GM19468 (cell line): ENCODE results near the gene PLAU.
"Not testable (repeated sequence)": the region's sequence is repeated elsewhere in the genome, so short reads cannot be mapped to it uniquely, and the experiment has no call there.

Experiments used
- ATAC-seq: cut with Tn5 transposase; IDR thresholded peaks from one replicate; pipeline ENCODE4 v1.9.1; 2021; ENCODE audit warnings: mild to moderate bottlenecking, moderate library complexity, moderate number of reproducible peaks; ENCODE audit not compliant: unreplicated experiment; ENCODE audit errors: extremely low read depth

Gene PLAU

DNA sequence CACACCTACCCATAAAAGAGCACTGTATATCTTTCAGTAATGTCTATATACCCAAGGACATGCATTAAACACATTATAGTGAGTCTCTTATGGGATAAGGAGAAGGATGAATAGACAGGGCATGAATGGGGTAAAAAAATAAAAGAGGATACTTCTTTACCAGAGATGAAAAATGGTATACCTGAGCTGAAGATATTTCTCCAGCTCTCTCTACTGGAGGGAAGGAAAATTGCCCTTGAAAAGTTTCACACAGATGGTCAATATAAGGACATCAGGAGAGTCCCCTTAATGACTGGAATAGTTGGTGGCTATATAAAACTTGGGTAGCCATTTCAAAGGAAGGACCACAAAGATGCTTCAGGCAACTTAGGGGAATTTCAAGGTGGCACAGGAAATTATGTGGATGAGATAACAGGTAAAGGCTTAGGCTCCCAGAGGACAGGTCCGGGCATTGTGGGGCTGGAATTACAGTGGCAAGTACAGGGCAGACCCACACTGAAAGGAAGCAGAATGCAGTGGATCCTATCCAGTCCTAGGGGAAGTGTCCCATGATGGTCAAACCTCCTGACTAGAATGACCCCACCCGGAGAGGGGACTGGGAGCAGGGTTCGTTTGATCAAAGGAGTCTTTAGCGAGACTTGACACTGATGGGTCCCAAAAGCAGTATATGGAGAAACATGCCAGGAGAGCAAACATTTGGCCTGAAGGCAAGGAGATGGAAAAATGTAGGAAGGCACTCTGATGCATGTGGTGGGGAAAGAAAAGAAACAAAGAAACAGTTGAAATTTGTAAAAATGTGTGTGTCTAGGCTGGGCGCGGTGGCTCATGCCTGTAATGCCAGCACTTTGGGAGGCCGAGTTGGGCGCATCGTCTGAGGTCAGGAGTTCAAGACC lies 35.6 kb downstream of the PLAU start:
- no peak for ATAC-seq

DNA sequence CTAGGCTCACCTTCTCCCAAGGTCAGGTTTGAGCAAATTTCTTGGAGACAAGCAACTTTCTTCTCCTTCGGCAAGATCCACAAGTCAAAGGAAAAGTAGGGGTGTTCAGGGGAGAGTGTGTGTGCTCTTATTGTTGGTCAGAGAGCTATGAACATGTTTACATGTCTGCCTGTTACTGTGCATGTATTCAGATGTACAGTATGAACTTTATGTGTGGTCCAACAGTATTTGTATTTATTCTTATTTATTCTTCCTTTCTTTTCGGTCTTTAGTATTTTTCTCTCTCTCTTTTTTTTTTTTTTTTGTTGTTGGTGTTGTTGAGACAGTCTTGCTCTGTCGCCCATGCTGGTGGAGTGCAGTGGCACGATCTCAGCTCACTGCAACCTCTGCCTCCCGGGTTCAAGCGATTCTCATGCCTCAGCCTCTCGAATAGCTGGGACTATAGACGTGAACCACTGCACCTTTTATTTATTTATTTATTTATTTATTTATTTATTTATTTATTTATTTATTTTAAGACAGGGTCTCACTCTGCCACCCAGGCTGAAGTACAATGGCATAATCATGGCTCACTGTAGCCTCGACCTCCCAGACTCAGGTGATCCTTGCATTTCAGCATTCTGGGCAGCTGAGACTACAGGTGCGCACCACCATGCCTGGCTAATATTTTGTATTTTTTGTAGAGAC lies 38.2 kb downstream of the PLAU start:
- ATAC-seq: no peak

DNA sequence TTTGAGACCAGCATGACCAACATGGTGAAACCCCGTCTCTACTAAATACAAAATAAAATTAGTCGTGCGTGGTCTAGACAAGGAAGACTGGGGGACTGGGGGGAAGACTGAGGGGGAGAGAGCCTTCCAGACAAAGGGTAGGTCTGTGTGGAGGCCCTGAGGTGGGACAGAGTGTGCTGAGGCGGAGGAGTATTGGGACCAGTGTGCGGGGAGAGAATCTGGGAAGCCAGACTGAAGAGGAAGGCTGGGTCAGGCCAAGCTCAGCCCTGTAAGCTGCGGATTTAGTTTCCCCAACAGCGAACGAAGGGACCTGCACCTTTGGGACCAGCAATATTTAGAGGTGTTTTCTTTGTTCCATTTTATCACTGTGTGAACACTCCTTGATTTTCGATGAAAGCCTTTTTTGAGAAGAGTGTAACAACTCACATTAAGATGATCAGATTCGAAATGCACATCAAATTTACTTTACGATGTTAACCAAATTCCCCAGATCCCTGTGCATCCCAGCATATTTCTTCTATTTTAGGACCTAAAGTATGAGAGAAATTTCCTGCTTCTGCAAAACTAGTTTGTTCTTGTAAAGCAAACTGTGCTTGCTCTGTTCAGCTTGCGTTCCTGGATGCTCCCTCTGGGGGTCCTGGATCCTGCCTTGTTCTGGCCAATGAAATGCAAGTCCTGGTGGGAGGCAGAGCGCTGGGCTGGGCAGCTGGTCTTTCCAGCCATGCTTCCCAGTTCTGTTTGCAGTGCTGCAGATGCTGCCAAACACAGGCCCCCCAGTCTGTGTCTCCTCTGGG lies 39.4 kb downstream of the PLAU start:
- no peak for ATAC-seq

DNA sequence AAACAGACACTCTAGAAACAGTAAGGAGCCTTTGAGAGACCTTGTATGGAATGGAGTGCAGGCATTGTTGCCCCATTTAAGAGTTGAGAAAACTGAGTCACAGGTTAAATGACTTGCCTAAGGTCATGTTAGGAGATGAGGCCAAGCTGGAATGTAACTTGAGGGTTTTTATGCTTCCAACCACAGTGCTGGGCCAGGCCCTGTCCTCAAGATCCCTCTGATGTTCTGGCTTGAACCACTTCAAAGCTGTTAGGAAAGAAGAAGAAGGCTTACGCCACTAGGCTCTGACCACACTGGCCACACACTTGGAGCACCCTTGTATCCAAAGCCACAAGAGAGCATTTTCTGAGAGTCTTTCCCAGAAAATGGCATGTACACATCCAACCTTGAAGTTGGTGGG lies 42.7 kb downstream of the PLAU start:
- no peak for ATAC-seq

DNA sequence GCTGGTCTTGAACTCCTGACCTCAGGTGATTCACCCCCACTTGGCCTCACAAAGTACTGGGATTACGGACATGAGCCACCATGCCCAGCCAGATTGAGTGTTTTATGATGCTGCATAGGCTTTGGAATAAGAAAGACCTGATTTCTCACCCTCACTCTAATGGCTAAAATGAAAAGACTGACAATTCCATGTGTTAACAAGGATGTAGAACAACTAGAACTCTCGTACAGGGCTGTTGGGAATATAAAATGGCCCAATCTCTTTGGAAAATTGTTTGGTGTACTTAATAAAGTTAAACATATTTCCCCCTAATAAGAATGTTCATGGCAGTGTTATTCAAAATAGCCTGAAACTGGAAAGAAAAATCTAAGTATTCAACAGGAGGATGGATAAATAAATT lies 43.8 kb downstream of the PLAU start:
- ATAC-seq: no peak

DNA sequence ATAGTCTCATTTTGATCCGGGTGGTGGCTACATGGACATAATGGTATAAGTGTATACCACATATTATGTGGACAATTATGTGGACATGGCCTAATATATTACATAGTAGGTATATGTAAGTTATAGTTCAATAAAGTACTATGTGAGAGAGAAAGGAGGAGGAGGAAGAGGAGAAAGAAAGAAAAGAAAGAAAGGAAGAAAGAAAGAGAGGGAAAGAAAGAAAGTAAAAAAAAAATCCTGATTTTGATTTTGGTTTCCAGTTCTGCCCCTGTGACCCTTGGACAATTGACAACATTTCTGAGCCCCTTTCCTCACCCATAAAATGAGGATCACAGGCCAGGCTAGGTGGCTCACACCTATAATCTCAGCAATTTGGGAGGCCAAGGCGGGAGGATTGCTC lies 44.8 kb downstream of the PLAU start:
- no peak for ATAC-seq

DNA sequence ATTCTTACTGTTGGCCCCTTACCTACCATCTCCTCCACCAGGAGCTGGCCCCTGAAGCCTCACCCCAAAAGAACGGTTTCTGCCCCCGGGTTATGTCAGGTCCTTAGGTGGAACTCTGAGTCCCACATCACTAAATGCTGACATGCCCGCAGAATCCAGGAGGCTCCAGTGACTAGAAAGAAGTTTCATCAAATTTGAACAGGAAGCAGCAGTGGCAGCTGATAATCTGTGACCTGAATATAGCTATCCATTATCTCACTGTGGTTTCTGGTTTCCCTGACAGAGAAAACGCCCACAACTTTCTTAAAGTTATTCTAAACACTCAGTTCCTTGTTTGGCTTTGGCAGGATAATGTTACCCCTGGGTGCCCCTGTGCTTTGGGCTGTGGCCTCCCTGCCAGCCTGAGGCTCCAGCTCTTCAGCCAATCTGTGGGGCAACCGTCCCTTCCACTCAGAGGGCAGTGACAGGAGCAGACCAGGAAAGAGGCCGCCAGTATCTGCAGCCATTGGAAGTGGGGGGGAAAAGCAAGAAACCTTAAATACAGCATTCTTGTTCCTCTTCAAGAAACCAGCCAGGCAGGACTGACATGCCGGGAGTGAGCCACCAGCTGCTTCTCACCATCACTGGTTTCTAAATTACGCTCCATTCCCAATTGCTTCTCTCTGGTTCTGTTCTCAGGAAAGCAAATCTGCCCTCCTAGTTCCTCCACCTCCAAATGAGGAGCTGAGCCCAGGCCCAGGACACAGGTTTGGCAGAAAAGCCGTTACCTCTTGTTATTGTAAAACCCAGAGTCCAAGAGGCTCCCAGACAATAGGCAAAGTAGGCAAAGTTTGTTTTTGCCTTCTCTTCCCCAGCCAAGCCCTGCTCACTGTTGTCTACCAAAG lies 45.8 kb downstream of the PLAU start:
- peak; percentile 27 for ATAC-seq

DNA sequence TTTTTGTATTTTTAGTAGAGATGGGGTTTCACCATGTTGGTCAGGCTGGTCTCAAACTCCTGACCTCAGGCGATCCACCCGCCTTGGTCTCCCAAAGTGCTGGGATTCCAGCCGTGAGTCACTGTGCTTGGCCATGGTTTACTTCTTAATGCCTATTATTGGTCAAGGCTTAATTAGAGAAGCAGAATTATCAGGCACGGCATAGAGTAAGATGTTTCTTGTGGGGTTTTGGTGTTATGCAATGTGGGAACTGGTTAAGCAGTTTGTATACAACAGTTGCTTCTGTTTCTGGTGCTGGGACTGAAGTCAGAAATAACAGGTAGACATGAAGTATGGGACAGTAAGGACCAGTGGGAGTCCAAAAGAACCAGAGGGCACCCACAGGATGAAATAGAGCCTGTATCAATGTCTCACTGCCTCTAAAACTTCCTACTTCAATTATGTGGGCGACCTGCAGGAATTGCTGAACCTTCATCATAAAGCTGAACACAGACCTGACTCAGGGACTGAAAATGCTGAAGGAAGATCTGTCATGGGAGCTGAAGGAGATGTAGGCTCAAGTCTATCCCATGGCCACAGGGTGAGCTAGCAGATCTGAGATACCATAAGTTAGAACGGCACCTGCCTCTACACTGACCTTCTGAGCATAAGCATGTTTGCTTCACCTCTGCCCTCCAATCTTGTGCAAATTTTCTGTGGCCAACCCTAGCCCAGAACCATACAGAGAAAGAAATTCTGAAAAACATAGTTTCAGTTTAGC lies 48.7 kb downstream of the PLAU start:
- no peak for ATAC-seq

DNA sequence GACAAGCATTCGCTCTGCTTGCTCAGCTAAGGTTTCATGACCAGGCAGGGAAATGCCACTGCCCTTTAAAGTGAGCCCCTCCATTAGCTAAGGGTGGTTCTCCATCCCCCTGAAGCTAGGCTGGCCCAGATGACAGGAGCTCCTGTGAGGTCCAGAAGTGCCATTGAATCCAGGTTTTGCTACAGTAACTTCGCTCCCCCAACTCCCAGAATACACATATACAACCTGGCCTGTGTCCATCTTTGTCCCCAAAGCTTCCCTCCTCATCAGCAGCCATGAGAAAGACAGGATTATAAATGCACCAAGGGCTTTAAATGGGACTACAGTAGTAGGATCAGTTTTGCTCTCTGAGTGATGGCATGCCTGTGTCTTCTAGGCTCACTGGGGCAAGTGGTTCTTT lies 51.5 kb downstream of the PLAU start:
- ATAC-seq: no peak

DNA sequence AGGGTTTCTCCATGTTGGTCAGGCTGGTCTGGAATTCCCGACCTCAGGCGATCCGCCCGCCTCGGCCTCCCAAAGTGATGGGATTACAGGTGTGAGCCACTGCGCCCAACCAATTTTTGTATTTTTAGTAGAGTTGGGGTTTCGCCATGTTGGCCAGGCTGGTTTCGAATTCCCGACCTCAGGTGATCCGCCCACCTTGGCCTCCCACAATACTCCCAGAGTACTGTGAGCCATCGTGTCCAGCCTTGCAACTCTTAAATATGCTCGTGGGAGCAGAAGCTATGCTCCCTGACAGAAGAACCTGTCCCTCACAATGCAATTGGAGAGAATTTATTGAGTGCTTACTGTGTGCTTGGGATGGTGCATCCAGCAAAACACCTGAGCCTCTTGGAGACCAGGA lies 52.6 kb downstream of the PLAU start:
- ATAC-seq: not testable (repeated sequence)

DNA sequence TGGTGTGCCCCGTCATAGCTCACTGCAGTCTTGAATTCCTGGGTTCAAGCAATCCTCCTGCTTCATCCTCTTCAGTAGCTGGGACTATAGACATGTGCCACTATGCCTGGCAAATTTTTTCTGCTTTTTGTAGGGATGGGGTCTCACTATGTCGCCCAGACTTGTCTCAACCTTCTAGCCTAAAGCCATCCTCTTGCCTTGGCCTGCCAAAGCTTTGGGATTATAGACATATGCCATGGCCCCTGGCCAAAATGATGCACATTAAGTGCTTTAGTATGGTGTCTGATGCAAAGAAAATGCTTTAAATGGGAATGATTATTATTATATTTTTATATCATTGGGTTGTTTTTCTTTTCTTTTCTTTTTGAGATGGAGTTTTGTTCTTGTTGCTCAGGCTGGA lies 53.8 kb downstream of the PLAU start:
- ATAC-seq: no peak

DNA sequence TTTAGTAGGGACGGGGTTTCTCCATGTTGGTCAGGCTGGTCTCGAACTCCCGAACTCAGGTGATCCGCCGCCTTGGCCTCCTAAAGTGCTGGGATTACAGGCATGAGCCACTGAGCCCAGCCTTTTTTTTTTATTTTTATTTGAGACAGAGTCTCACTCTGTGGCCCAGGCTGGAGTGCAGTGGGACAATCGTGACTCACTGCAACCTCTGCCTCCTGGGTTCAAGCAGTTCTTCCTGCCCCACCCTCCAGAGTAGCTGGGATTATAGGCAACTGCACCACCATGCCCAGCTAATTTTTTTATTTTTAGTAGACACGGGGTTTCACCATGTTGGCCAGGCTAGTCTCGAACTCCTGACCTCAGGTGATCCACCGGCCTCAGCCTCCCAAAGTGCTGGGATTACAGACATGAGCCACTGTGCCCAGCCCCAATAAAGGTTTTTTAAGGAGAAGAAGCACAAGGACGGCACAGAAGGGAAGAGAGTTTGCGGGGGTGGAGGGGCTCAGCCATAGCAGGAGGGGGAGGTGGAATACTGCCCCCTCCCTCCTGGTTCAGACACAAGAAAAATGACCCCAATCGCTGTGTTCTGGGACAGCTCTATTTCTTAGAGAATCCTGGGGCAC lies 54.4 kb downstream of the PLAU start:
- not testable (repeated sequence) for ATAC-seq

DNA sequence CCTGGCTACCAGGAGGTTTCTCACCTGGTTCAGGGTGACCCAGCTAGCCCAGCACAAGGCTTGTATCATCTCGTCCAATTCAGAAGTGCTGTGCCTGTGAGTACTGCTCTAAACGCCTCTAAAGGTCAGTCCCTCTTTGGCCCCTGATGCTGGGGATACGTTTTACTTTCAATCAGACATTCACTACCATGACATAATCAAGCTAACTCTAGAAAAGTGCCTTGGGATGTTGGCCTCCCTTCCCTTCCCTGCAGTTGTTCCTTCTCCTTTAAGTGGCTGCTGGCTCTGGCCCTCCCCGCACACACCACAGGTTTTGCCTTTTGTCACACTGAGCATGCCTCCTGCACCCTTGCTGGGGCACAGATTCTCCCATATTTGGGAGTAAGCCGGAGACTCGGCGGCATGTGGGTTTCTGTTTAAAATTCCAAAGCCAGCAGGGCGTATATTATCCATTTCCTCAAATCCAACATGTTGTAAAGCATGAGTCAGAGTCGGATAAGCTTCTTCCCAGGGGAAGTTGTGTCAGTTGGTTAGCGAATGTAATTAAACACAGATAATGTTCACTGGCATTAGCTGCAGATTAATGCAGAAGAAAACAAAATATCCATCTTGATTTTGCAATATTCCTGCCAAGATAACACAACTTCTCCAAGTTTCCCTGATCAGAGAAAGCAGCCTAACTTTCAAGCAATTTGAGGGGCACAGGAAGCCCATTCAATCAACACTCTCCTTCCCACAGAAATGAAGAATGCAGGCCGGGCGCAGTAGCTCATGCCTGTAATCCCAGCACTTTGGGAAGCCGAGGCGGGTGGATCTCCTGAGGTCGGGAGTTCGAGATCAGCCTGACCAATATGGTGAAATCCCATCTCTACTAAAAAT lies 55.2 kb downstream of the PLAU start:
- no peak for ATAC-seq

DNA sequence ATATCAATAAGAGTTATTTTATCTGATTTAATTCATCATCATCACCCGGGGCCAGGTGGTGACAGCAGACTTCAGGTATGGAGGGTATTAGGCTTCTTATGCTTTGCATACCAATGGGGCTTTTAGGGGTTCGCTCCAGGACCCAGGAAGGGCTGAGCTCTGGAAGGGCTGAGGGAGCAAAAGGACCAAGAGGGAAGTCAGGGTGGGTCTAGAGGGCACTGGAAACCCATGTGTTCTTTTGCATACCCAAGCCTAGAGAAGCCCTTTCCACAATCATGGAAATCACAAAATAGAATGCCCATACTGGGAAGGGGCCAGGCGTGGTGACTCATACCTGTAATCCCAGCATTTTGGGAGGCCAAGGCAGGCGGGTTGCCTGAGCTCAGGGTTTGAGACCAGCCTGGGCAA lies 56.1 kb downstream of the PLAU start:
- ATAC-seq: no peak
